GM18517 (cell line): ENCODE measurements around the gene MYO10.
A peak's percentile ranks its signal among the peaks of the same experiment; 100 is the strongest.

Experiments used
- ATAC-seq: cut with Tn5 transposase; IDR thresholded peaks from one replicate; pipeline ENCODE4 v1.9.1; 2021; ENCODE audit warnings: mild to moderate bottlenecking, moderate library complexity; ENCODE audit not compliant: unreplicated experiment

MYO10 gene

GRCh38 chr5:16943846-16944678 is 8.0 kb upstream of the MYO10 start:
- ATAC-seq: no peak

- ATAC-seq: no peak
Measured at GRCh38 chr5:16937503-16938161, 1.5 kb upstream of the MYO10 start.

- ATAC-seq: no peak
Measured at GRCh38 chr5:16936989-16937438, 926 bp upstream of the MYO10 start.

GRCh38 chr5:16935231-16936149 is 598 bp downstream of the MYO10 start:
- peak; percentile 60 for ATAC-seq

GRCh38 chr5:16934677-16935153 is 1.4 kb downstream of the MYO10 start:
- ATAC-seq: no peak

GRCh38 chr5:16934123-16934522 is 2.0 kb downstream of the MYO10 start:
- ATAC-seq: peak; percentile 70

GRCh38 chr5:16933337-16933736 is 2.8 kb downstream of the MYO10 start:
- no peak for ATAC-seq

- no peak for ATAC-seq
Measured at GRCh38 chr5:16932401-16932800, 3.7 kb downstream of the MYO10 start.

GRCh38 chr5:16931334-16932110 is 4.6 kb downstream of the MYO10 start:
- ATAC-seq: no peak

GRCh38 chr5:16930496-16930895 is 5.6 kb downstream of the MYO10 start:
- ATAC-seq: no peak

GRCh38 chr5:16929831-16930230 is 6.3 kb downstream of the MYO10 start:
- ATAC-seq: no peak

- no peak for ATAC-seq
Measured at GRCh38 chr5:16929347-16929746, 6.7 kb downstream of the MYO10 start.

- no peak for ATAC-seq
Measured at GRCh38 chr5:16927613-16928012, 8.5 kb downstream of the MYO10 start.

GRCh38 chr5:16926417-16926816 is 9.7 kb downstream of the MYO10 start:
- ATAC-seq: no peak

GRCh38 chr5:16924206-16924605 is 11.9 kb downstream of the MYO10 start:
- ATAC-seq: no peak

GRCh38 chr5:16922430-16922829 is 13.7 kb downstream of the MYO10 start:
- no peak for ATAC-seq

- ATAC-seq: no peak
Measured at GRCh38 chr5:16921211-16921610, 14.9 kb downstream of the MYO10 start.

- no peak for ATAC-seq
Measured at GRCh38 chr5:16920109-16920816, 15.8 kb downstream of the MYO10 start.

GRCh38 chr5:16918891-16919671 is 17.0 kb downstream of the MYO10 start:
- no peak for ATAC-seq
